HG03097 (cell line): ENCODE measurements around the gene TUBGCP6.

ENCODE experiments used
- ATAC-seq: cut with Tn5 transposase; IDR thresholded peaks from one replicate; pipeline ENCODE4 v1.9.1; 2021; ENCODE audit not compliant: unreplicated experiment, low FRiP score

TUBGCP6 gene

DNA sequence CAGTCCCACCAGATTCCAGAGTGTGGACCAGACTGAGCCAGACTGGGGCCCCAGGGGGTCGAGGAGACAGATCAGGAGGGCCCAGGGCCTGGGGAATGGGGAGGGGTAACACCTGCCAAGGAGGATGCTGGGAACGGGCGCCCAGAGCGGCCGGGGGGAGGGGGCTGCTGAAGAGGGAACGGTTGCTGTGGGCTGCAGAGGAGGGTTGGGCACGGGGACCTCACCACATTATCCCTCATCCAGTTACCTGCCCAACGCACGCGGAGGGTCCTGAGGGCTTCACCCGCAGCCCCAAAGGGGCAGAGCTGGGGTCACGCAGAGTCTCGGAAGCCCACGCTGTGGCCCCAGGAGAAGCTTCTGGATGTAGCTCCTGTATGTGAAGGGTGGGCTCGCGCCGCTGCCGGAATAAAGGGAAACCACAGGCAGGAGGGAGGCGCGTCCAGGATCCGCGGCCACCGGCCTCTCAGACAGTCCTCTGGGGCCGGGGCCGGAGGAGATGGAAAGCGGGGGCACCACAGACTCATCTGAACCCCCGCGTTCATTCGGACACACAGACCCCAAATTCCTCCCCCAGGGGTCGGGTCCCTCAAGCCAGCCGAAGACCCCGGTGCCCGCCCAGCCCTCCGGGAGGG, 44.9 kb downstream of the TUBGCP6 start:
- no peak for ATAC-seq

DNA sequence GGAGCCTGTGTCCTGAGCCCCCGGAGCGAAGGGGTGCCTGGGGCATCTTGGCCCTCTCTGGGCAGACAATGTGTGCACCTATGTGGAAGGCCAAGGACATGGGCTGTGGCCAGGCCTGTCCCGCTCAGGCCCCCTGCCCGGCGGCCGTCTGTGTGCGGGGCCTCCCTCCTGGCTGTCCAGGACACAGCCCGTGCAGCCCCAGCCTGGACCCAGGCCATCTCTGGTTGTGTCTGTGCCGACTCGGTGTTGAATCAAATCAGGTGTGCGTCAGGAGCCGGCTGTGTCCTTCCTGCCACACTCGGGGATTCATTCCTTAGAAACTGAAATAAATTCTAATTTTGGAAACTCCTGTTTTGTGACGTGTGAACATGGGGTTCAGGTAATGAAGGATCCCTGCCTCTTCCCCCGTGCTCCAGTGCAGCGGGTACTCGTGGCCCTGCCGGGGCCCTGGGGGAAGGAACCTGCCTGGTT, 45.5 kb downstream of the TUBGCP6 start:
- no peak for ATAC-seq

DNA sequence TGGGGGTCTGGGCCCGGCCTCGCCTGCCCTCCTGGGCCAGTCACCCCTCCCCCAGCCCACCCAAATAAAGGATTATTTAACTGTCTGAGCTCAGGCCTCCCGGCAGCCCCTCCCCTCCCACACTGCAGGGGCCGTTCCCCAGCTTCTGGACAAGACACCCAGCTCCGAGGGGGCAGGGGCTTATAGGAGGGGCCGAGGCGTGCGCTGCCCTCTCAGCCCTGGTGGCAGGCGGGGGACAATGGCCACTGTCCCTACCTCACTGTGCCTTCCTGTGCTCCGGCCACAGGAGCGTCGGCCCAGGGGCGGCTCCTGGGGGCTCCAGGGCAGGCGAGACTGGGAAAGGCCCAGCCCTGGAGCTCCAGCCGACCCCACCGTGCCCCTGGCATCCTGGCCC, 46.2 kb downstream of the TUBGCP6 start:
- ATAC-seq = no peak

DNA sequence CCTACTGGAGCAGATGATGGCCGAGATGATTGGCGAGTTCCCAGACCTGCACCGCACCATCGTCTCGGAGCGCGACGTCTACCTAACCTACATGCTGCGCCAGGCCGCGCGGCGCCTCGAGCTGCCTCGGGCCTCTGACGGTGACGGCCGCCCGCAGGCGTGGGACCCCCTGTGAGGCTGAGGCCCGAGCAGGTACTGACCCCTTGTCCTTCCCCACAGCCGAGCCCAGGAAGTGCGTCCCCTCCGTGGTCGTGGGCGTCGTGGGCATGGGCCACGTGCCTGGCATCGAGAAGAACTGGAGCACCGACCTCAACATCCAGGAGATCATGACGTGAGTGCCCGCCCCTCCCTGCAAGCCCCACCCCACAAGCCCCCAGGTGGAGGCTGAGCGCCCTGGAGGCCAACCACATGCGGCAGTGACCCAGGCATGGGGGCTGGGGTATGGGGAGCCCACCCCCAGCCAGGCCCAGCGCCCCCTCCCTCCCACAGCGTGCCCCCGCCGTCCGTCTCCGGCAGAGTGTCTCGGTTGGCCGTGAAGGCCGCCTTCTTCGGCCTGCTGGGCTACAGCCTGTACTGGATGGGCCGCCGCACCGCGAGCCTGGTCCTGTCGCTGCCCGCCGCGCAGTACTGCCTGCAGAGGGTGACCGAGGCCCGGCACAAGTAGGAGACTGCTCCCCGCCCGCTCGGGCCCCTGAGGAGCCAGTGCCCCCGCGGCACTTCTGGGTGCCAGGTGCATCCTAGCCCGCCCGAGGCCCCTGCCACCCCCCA, 46.8 kb downstream of the TUBGCP6 start:
- ATAC-seq = no peak

DNA sequence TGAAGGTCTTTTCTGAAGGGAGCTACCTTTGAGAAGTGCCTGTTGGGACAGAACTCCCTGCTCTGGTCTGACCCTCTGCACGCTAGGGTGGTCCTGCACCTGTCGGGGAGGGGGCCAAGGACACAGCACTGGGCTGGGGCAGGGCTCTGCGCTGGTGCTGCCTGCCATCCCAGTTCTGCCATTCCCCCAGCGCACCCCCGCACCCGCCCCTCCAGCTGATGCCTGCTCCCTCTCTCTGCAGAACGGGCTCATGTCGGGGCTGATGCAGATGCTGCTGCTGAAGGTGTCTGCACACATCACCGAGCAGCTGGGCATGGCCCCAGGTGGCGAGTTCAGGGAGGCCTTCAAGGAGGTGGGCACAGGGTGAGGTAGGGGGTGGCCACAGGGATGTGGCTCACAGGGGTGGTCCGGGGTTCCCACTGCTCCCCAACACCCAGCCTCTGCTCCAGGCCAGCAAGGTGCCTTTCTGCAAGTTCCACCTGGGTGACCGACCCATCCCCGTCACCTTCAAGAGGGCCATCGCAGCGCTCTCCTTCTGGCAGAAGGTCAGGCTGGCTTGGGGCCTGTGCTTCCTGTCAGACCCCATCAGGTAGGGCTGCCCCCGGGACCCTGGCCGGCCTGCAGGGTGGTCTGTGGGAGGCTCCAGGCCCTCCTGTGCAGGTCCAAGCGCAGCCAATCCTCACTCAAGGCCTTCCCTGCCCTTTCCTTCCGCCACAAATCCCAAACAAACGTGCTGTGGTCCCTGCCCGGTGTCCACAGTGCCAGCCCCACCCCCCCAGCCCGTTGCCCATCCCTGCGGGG, 47.6 kb downstream of the TUBGCP6 start:
- no peak for ATAC-seq

DNA sequence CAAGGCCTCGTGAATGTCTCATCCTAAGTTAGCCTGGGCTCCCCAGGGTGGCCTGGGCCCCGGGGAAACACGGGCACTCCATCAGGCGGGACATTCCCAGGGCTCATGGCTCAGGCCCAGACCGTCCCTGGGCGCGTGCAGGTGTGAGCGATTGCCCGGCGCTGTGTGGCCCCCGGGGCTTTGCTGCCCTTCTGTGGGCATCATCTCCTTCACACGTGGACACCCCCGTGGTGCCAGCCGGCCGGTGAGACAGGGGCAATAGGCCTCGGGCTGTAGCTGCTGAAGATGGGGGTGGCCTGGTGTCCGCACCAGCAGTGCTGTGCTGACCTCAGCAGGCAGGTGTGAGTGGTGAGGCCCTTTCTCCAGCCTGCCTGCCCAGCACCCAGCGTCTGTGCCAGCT, 48.6 kb downstream of the TUBGCP6 start:
- no peak for ATAC-seq

DNA sequence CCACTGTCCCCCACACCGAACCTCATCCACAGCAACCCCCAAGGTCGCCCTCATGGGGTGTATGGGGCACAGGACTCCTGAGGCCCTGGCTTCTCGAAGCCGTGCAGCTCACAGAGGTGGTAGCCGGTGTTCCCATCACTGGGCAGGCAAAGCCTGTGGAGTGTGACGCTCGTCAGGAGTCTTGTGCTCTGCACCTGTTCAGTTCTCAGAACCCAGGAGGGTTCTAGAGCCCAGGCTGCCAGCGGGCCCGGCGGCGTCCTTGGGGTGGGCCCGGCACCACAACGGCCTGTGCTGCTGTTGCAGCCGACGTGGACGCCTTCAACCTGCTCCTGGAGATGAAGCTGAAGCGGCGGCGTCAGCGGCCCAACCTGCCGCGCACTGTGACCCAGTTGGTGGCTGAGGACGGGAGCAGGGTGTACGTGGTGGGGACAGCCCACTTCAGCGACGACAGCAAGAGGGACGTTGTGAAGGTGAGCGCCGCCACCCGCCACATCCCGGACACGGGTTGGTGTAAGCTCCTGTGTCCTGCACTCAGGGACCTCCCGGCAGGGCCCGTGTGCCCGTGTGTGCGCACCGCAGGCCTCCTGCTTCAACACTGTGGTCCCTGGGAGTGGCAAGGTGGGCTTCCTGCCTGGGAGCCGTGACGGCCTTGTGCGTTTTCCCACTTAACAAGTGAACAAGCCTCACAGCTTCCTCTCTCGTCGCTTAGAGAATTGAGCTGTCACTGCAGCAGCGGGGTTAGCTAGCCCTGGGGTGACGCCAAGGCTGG, 50.6 kb downstream of the TUBGCP6 start:
- ATAC-seq = no peak

DNA sequence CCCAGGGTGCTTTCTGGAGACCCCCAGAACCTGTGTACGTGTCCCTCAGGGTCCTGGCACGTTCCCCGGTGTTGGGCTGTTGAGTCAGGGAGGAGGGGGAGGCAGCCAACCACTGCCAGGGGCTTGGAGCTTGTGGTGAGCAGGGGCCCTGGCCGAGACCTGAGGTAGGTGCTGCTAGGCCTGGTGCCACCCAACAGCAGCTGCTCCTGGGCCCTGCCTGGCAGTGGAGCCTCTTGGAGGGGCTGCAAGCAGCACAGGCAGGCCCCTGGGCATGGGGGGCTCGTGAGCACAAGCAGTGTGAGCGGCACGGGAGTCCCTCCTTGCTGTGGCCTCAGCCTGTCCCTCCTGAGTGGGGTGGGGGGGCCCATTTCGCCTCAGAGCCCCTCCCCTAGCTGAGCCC, 51.2 kb downstream of the TUBGCP6 start:
- ATAC-seq = no peak

DNA sequence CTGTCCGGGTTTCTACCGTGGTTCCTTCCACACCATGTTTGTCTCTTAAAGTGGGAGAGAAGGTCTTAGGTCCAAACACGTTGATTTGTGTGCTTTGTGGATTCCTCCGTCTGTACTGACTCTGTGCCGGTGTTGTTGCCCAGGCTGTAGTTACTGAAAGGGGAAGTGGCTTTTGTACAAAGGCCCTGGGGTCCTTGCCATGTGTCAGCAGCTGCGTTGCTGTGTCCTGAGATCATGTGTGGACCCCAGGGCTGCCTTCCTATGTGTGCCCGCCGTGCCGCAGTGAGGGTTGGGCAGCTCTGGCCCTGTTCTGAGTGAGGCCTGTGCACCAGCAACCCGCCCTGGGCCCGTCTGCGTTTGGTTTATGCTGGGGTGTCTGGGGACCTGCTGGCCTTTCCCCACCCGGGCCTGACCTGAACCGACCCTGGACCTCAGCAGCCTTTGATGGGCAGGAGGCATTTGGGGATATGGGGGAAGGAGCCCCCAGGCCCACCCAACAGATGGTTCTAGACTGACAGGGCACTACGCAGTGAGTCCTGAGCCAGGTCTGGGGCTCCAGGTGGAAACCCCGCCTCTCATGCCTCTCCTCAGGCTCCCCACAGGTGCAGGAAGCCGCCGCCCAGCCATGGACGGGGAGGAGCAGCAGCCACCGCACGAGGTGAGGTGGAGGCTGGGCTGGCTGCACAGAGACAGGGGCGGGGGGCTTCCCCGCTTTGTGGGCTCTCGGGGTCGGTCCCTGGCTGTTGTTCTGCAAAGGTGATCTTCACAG, 52.2 kb downstream of the TUBGCP6 start:
- ATAC-seq = no peak

DNA sequence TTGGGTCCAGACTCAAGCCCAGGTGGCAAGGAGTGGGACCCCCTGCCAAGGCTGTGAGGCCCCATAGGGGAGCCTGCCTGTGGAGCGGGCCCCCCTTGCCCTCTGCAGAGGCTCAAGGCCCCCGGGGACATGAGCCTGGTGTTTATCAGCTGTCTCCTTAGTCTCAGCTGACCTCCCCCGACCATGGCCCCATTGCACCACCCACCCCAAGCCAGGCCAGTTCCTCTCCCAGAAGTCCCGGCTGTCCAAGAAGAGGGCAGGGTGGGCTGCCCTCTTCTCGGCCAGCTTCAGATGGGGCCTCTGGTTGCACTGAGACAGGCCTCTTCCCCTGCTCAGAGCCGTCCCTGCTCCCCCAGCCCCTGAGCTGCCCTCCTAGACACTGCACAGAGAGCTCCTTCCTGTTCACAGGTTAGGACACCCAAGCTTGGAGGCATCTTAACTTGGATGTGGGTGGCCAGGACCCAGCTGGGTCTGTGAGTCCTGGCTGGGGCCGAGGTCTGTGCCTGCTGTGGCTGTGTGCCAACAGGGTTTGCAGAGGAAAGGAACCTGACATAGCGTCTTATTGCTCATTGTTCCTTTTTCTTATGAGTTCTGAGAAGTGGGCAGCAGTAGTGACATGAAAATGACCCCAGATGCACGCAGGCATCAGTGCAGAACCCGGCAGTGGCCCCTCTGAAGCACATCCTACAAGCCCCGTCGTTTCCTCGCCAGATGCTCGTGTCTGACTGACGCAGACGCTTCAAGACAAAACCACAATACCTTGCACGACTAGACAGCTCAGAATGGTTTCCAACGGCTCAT, 53.7 kb downstream of the TUBGCP6 start:
- peak; percentile 26 for ATAC-seq

DNA sequence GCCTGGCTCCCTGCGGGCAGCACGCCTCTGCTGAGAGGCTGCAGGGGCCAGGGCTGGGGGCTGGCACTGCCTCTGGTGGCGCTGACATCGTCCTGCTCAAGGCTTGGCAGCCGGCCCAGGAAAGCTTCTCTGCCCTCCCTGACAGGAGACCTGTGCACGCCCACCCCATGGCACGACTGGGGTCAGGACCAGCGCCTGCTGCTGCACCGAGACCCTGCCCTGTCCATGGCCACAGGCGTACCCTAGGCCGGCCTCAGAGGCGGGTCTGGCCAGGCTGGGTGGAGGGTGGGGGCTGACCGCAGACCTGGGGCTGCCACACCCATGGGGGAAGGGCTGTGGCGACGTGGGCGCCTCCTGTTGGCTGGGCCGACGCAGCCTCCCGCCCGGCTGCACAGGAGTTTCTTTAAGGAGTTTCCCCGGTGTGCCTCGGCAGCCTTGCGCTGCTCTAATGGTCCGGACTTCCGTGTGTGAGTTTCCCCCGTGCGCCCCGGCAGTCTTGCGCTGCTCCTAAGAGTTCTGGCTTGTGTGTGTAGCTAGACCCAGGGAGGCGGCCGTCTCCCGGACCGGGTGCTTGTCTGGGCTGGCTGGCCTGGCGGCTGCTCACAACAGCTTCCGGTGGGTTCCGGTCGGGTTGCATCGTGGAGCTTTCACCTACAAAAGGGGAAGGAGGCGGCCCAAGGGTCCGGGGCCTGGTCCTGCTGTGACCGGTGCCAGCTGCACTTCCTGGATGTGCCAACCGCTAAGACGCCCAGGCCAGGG, 54.5 kb downstream of the TUBGCP6 start:
- ATAC-seq = peak; percentile 40

DNA sequence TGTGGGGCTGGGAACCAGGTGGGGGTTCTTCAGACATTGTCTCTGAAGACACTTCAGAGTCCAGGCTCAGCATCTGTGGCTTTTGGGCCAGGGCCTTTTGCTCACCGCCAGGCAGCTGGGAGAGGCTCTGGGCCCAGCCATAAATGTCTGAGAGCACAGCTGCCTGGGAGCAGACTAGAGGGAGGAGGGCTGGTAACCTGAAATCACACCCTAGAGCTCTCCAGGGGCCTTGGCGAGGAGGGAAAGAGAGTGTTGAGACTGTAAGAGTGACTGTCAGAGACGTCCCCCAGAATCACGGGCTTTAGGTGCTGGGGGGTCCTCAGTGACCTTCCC, 55.0 kb downstream of the TUBGCP6 start:
- ATAC-seq = no peak

DNA sequence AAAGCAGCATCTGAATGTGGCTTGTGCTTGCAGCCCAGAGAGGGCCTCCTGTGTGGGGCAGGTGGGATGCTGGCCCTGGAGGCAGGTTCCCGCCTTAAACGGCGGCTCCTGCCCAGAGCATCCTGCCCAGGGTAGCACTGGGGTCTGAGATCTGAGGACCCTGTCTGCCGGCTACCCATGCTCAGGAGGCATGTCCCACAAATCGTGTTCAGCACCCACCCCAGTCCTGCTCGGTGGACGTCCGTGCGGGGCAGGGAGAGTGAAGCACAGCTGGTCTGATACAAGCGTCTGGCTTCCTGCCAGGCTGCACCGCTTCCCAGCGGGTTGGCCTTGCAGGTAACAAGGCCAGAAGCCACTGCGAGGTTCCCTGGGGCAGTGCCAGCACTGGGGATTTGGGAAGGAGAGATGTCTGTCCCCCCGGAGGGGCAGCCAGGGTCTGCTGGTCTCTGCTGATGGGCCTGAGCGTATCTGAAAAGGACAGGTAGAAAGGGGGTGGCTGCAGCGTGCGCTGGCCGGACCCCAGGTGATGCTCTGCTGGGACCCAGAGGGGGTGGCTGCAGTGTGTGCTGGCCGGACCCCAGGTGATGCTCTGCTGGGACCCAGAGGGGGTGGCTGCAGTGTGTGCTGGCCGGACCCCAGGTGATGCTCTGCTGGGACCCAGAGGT, 55.5 kb downstream of the TUBGCP6 start:
- no peak for ATAC-seq

DNA sequence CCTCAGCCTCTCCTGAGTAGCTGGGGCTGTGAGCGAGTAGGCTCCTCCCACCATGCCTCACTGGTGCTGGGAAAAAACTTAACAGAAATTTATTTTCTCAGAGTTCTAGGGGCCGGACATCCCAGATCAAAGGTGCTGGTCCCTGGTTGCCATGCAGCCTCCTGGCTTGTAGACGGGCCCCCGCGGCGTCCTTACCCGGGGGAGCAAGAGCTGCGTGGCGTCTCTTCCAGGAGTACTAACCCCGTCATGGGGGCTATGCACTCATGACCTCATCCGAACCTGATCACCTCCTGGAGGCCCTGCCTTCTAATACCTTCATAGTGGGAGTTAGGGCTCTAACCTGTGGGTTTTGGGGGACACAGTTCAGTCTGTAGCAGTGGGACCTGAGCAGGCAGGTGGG, 56.5 kb downstream of the TUBGCP6 start:
- no peak for ATAC-seq

DNA sequence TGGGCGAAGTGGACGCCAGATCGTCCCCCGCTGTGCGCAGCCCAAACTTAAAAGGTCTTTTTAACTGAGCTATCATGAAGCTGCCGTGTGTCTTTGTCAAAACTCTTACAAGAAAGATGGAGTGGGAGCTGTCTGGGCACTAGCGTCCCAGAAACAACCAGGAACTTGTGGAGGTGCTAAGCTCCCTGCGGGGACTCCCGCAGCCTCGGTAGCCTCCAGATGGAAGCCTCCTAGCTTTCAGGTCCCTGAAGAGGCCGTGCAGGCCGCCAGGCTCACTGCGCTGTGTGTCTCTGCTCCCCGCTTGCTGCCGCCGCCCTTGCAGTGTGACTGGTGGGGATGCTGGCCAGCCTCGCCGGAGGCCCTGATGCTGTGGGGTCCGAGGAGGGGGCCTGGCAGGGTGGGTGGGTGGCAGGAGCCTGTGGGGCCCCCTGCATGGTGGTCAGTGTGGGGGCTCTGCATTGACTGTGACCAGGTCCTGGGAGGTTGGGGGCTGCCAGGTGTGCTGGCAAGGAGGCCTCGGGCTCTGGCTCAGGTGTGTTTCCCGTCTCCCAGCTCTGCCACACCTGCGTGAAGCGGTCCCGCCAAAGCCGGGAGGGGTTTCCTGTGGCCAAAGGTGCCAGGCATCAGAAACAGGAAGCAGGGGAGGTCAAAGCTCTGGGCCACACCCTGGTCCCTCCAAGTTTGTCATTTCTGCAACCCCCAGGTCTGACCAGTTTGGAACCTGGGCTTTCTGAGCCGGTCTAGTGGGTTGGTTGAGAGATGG, 57.9 kb downstream of the TUBGCP6 start:
- no peak for ATAC-seq

DNA sequence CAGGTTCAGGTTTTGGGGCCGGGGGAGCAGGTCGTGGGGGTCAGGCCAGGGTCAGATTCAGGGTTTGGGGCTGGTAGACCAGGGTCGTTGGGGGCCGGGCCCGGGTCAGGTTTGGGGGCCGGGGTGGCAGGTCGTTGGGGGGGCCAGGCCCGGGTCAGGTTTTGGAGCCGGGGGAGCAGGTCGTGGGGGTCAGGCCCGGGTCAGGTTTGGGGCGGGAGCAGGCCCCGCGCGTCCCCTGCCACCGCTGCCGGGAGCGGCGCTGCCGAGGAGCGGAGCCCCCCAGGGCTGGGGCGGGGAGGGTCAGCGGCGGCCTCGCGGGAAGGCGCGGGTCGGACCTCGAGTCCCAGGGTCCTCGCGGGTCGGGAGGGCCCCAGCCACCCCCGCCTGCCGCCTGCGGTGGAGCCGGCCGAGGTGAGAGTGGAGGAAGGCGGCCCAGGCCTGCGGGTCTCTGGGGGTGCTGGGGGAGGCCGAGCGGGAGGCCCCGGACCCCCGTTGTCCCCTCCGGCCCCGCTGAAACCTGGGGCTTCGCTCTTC, 58.6 kb downstream of the TUBGCP6 start:
- ATAC-seq = no peak
